DOHH2 (cell line): ENCODE results near the gene CCR6.

Experiments
- H3F3A ChIP-seq: fragments of 200-600 bp; sonication (generic), shearing (Covaris generic); 2 replicates; pipeline ENCODE4 v1.6.0; 2016; ENCODE audit warnings: antibody characterized with exemption, mild to moderate bottlenecking; ENCODE audit not compliant: control insufficient read depth, insufficient read depth
- H3K27ac ChIP-seq: fragments of 200-600 bp; sonication (generic); 2 replicates; pipeline ENCODE4 v1.5.1; 2014; ENCODE audit warnings: low read depth, mild to moderate bottlenecking, low read length, moderate library complexity
- H3K27me3 ChIP-seq: fragments of 200-600 bp; sonication (generic); 2 replicates; pipeline ENCODE4 v1.6.1; 2014; ENCODE audit warnings: mild to moderate bottlenecking, low read length, mixed read lengths; ENCODE audit not compliant: control insufficient read depth
- H3K36me3 ChIP-seq: fragments of 200-600 bp; sonication (generic); 2 replicates; pipeline ENCODE4 v1.6.1; 2014; ENCODE audit warnings: mild to moderate bottlenecking, low read length, moderate library complexity, mixed read lengths; ENCODE audit not compliant: control insufficient read depth
- H3K4me1 ChIP-seq: fragments of 200-600 bp; sonication (generic); 2 replicates; pipeline ENCODE4 v1.6.1; 2014; ENCODE audit warnings: mild to moderate bottlenecking, low read length, mixed read lengths; ENCODE audit not compliant: control insufficient read depth
- H3K4me2 ChIP-seq: fragments of 200-600 bp; sonication (generic); 2 replicates; pipeline ENCODE4 v1.6.0; 2014; ENCODE audit warnings: mild to moderate bottlenecking, low read length, moderate library complexity
- H3K4me3 ChIP-seq: fragments of 200-600 bp; sonication (generic); 2 replicates; pipeline ENCODE4 v1.5.1; 2014; ENCODE audit warnings: mild to moderate bottlenecking, low read length, mixed read lengths
- H3K79me2 ChIP-seq: fragments of 200-600 bp; sonication (generic); 2 replicates; pipeline ENCODE4 v1.6.1; 2014; ENCODE audit warnings: mild to moderate bottlenecking, low read length, mixed read lengths; ENCODE audit not compliant: control insufficient read depth
- H3K9me2 ChIP-seq: fragments of 200-600 bp; sonication (generic); replicated peaks from 2 replicates; pipeline ENCODE4 v1.6.1; 2014; ENCODE audit warnings: mild to moderate bottlenecking, low read length, mixed read lengths; ENCODE audit not compliant: control insufficient read depth
- H3K9me3 ChIP-seq: fragments of 200-600 bp; sonication (generic); 2 replicates; pipeline ENCODE4 v1.6.1; 2014; ENCODE audit warnings: antibody characterized with exemption, low read length, mixed read lengths; ENCODE audit not compliant: control insufficient read depth, insufficient read depth
- H4K20me1 ChIP-seq: fragments of 200-600 bp; sonication (generic); 2 replicates; pipeline ENCODE4 v1.6.0; 2014; ENCODE audit warnings: low read depth, mild to moderate bottlenecking, antibody characterized with exemption, low read length, moderate library complexity; ENCODE audit not compliant: control insufficient read depth, insufficient read depth
- CTCF ChIP-seq: fragments of 200-600 bp; sonication (generic); IDR thresholded peaks from one replicate; pipeline ENCODE4 v1.5.1; 2014; ENCODE audit warnings: antibody characterized with exemption, mild to moderate bottlenecking, low read depth, low read length; ENCODE audit not compliant: poor library complexity, severe bottlenecking
- EZH2phosphoT487 ChIP-seq: fragments of 200-600 bp; sonication (generic); IDR thresholded peaks from 2 replicates; pipeline ENCODE4 v1.6.1; 2017; ENCODE audit warnings: borderline replicate concordance, mild to moderate bottlenecking, antibody characterized with exemption, low read length, moderate library complexity, mixed read lengths

CCR6 gene

GRCh38 chr6:167140589-167141474, 17.9 kb downstream of the CCR6 start:
- Histone ChIP-seq H3K4me3 (no peak overlapping the region), H3K9me3 (no peaks in the 10 kb centered on the region), H4K20me1 (no peaks in the 10 kb centered on the region), H3K36me3 (no peaks in the 10 kb centered on the region), H3K79me2 (no peaks in the 10 kb centered on the region), H3K4me1 (peaks cover 12% of the 10 kb centered on the region), H3F3A (no peaks in the 10 kb centered on the region), H3K9me2 (no peaks in the 10 kb centered on the region), H3K27me3 (peaks cover 14% of the 10 kb centered on the region), H3K27ac (no peak overlapping the region), H3K4me2 (no peak overlapping the region)
- TF ChIP-seq EZH2phosphoT487 (no peak), CTCF (no peak)

- H3K9me3 ChIP-seq, result no peaks in the 10 kb centered on the region
These were observed 19.0 kb downstream of the CCR6 start for GRCh38 chr6:167141667-167142432.

GRCh38 chr6:167142433-167142761, 19.5 kb downstream of the CCR6 start:
- Histone ChIP-seq H3F3A (no peaks in the 10 kb centered on the region), H3K9me3 (no peaks in the 10 kb centered on the region), H3K4me2 (no peak overlapping the region), H3K4me1 (peaks cover 19% of the 10 kb centered on the region), H3K36me3 (no peaks in the 10 kb centered on the region), H3K9me2 (no peaks in the 10 kb centered on the region), H4K20me1 (no peaks in the 10 kb centered on the region), H3K79me2 (no peaks in the 10 kb centered on the region), H3K27ac (no peak overlapping the region), H3K27me3 (peaks cover 8% of the 10 kb centered on the region), H3K4me3 (no peak overlapping the region)
- no peak for TF ChIP-seq CTCF
- TF ChIP-seq EZH2phosphoT487, result no peak

More at GRCh38 chr6:167141667-167142432, 19.0 kb downstream of the CCR6 start:
- no peak overlapping the region for H3K4me3 ChIP-seq
- no peaks in the 10 kb centered on the region for H3K79me2 ChIP-seq
- H3K4me2 ChIP-seq, result no peak overlapping the region
- peaks cover 19% of the 10 kb centered on the region for H3K4me1 ChIP-seq
- H4K20me1 ChIP-seq, result no peaks in the 10 kb centered on the region
- no peaks in the 10 kb centered on the region for H3K9me2 ChIP-seq
- TF ChIP-seq EZH2phosphoT487 (no peak), CTCF (peak; percentile 80)
- H3K36me3 ChIP-seq, result no peaks in the 10 kb centered on the region
- no peak overlapping the region for H3K27ac ChIP-seq
- no peaks in the 10 kb centered on the region for H3F3A ChIP-seq
- peaks cover 11% of the 10 kb centered on the region for H3K27me3 ChIP-seq
